NT2/D1 (cell line): Measurements from ENCODE around the gene ARID4B.

Experiments used
- SUZ12 ChIP-seq: IDR thresholded peaks from 2 replicates; pipeline ENCODE4 v1.6.1; 2011; ENCODE audit not compliant: insufficient read length, insufficient read depth; ENCODE audit errors: extremely low read depth
- YY1 ChIP-seq: IDR thresholded peaks from 2 replicates; pipeline ENCODE4 v1.6.1; 2011; ENCODE audit not compliant: insufficient read length, insufficient read depth

DNA sequence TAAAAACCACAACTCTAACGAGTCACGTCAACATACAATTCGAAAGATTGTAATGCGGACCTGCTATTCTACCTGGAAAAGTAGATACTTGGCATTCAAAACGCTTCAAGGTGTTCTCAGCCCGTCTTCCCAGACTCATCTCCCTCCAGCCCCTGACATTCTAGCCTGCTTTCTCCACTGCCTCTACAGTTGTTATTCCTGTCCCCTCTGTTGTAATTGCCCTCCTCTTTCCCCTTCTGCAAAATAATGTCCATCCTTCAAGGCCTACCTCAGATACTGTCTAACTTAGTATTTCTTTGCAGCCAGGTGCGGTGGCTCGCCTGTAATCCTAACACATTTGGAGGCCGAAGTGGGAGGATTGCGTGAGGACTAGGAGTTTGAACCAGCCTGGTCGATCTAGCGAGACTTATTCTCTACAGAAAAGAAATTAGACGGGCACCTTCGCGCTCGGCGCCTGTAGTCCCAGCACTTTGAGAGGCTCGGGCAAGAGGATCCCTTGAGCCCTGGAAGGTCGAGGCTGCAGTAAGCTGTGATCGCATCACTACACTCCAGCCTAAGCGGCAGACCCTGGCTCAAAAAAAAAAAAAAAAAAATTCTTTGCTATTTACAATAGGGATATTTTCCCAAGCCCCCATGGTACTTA is 166.2 kb downstream of the ARID4B start:
- TF ChIP-seq SUZ12 (no peak), YY1 (no peak)
